ENCODE results near the gene CRHR2.

Gene CRHR2

DNA sequence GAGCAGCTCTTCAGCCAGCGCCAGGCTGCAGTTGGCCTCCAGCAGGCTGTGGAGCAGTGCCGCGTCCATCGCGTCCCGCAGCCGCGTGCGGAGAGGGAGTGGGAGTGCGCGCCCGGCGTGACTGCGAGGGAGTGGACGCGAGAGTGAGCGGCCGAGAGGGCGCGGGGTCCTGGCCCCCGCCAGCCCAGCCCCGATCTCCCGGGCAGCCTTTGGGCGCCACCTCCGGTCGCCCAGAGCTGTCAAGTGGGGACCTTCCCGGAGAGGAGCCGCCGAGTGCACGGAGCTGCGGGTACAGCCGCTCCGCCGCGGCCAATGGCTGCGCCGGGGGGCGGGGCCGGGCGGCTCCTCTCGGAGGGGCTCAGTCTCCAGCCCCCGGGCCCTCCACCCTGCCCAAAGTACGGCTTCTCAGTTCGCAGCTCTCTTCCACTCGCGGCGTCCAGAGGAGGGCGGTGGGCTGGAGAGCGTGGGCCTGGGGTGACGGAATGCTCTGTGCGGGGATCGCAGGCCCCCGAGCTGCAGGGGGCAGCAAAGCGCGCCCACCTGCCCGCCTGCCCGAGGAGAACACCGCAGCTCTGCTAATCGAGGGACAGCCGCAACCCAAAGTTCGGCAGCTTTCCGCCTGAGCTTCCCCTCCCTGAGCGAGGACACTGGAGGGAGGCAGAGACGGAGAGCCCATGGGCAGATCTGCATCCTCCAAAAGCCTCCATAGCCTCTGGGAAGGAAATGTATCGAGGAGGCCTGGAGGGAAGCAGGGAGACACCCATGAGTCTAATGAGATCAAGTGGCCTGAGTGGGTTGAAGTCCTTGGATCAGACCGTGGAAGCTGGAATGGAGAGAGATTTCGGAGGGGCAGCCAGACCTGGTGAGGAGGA lies at the start of gene CRHR2:
CRHR2 (minus strand) TSS at position 245 of the 872 bp plus-strand sequence; CDS start at position 69, 176 bp downstream.
- TF ChIP-seq, protein P1, sequence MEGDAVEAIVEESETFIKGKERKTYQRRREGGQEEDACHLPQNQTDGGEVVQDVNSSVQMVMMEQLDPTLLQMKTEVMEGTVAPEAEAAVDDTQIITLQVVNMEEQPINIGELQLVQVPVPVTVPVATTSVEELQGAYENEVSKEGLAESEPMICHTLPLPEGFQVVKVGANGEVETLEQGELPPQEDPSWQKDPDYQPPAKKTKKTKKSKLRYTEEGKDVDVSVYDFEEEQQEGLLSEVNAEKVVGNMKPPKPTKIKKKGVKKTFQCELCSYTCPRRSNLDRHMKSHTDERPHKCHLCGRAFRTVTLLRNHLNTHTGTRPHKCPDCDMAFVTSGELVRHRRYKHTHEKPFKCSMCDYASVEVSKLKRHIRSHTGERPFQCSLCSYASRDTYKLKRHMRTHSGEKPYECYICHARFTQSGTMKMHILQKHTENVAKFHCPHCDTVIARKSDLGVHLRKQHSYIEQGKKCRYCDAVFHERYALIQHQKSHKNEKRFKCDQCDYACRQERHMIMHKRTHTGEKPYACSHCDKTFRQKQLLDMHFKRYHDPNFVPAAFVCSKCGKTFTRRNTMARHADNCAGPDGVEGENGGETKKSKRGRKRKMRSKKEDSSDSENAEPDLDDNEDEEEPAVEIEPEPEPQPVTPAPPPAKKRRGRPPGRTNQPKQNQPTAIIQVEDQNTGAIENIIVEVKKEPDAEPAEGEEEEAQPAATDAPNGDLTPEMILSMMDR (IDR thresholded peaks at IDR 0.05; ENCODE audit: low read depth, low read length), result no peak; the same call in 1 of the 2 replicates
- no peak for DNase-seq (ENCODE audit: extremely low read depth, low read depth)

DNA sequence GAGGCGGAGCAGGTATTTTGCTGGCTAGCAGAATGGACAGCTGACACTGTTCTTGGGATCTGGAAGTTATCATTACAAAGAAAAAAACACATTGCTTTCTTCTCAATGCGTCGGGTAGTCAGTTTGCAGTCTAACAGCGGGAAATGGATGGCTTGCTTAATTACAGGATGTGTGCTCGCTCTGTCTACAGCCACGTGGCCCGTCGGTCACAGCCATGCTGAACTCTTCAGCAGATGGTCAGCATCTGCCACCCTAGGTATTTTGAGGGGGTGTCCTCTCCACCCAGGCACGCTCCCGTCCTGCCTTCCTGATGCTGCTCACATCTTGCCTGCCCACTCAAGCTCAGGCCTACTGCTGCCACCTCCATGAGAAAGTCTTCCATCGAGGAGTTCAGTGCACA lies 49.3 kb upstream of the CRHR2 start:
- TF ChIP-seq, protein P1 (IDR thresholded peaks at IDR 0.05; ENCODE audit: low read depth, low read length), result no peak
- no peak for DNase-seq (ENCODE audit: extremely low read depth, low read depth)

DNA sequence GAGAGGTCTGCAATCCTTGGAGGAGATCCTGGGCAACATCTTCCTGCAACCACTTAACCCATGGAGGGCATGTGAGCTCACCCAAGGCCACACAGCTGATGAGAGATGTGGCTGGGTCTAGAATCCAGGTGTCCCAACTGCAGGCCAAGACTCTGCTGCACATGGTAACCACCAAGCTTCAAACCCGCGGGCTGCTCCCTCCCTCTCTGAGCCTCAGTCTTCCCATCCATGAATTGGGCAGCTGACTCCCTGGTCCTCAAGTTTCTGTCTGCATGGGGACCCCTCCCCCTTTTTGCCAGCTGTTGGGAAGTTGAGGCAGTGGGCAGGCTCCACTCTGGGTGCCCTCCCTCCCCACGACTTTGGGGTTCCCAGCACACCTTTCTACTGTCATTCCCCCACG lies 48.7 kb upstream of the CRHR2 start:
- no peak for DNase-seq (ENCODE audit: extremely low read depth, low read depth)
- TF ChIP-seq, protein P1 (IDR thresholded peaks at IDR 0.05; ENCODE audit: low read depth, low read length), result no peak

DNA sequence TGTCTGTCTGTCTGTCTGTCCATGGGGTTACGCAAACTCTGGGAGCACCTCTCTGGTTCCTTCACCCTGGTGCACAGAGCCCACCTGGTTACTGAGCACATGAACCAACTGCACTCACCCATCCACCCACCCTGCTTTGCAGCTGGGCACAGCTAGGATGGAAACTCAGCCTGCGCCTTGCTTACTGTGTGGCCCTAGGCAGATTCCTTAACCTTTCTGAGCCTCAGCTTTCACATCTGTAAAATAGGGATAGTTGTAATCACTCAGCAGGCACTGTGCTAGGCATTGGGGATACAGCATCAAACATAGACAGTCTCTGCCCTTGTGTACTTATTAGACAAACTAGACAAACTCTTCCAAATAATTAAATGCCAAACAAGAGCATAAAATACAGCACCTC lies 47.8 kb upstream of the CRHR2 start:
- DNase-seq (ENCODE audit: extremely low read depth, low read depth), result no peak
- TF ChIP-seq, protein P1 (IDR thresholded peaks at IDR 0.05; ENCODE audit: low read depth, low read length), result no peak

DNA sequence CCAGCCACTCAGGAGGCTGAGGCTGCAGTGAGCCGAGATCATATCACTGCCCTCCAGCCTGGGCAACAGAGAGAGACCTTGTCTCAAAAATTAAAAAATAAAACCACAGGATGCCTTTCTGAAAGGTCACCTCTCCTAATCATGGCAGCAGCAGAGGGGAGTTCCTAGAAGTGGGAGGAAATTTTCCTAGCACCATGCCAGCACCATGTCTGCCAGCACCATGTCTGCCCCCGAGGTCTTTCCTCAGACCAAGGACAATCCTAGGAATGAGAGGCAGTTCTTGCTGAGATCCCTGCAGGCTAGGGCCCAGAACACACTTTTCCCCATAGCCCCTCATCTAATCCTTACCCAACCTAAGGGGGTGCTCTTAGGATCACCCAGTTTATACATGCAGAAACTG lies 47.4 kb upstream of the CRHR2 start:
- TF ChIP-seq, protein P1 (IDR thresholded peaks at IDR 0.05; ENCODE audit: low read depth, low read length), result no peak
- DNase-seq (ENCODE audit: extremely low read depth, low read depth), result no peak

DNA sequence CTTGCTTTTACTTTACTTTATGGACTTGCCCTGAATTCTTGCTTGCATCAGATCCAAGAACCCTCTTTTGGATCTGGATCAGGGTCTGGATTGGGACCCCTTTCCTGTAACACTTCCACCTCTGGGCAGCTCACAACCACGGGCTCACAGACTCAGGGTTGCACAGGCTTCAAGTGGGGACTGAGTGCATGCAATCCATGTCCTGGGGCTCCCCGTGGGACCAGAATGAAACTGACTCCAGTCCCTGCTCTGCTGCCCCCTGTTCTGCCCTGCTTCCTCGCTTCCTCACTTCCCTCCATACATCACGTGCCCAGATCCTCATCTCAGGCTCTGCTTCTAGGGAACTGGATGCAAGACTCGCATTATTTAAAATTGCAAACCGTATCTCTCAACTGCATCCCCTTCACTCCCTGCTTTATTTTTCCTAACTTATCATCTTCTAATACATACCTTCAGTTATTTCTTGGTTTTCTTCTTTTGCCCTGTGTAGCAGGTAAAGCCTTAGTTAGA lies 46.4 kb upstream of the CRHR2 start:
- DNase-seq (ENCODE audit: extremely low read depth, low read depth), result no peak
- TF ChIP-seq, protein P1 (IDR thresholded peaks at IDR 0.05; ENCODE audit: low read depth, low read length), result no peak
